ENCODE data around the gene C9orf50.

C9orf50 gene

DNA sequence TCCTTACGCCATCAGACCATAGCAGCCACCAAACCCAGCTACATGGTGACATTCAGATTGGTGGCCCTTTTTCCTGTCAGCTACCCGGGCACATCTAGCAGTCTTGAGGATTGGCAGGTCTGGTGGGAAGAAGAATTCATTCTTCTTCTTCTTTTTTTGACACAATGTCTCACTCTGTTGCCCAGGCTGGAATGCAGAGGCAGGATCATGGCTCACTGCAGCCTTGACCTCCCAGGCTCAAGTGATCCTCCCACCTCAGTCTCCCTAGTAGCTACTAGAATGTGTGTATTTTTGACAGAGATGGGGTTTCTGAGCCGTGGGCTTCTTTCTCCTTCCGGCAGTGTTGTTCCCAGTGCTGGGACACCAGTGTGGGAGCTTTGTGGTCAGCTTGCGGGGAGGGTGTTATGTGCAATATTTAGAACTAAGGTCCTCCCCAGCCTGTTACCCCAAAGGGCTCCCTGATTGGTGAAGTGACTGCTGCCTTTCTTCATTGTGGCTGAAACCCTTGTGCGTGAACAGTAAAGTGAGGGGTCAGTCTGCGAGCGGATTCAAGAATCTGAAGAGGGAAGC lies 8.4 kb upstream of the C9orf50 start:
- no peak overlapping the region for H3K27ac ChIP-seq (ENCODE audit: low read depth, low read length, severe bottlenecking)
- no peak overlapping the region for H3K4me3 ChIP-seq (ENCODE audit: extremely low read depth, insufficient read depth, low read length, poor library complexity, severe bottlenecking)
- 96 to 100% methylated on average over 4 to 6 of the region's 8 CpGs for WGBS, 2 experiments (ENCODE audit: insufficient coverage in 2 of 2)
- H3K36me3 ChIP-seq (ENCODE audit: control insufficient read depth, insufficient read depth, low read length) = peaks cover 66% of the 10 kb centered on the region
- no peaks in the 10 kb centered on the region for H3K9me3 ChIP-seq (ENCODE audit: control insufficient read depth, low read length)
- peaks cover 41% of the 10 kb centered on the region for H3K4me1 ChIP-seq (ENCODE audit: control insufficient read depth, insufficient read depth, low read length, poor library complexity, severe bottlenecking)

DNA sequence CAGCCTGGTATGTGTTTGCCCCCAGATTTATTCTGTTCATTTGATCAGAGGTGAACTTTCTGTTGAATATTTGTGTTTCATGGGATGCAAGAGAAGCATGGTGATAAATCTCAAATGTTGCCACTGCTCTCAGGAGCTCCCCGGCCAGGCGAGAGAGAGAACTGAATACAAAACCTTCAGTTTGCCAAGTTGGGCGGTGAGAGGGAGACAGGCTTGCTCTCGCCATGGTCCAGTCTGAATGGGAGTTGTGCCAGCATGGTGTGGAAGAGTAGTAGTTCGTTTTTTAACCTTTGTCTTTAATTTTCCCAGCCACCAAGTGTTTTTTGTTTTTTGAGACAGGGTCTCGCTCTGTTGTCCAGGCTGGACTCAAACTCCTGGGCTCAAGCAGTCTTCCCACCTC lies 7.8 kb upstream of the C9orf50 start:
- H3K36me3 ChIP-seq (ENCODE audit: control insufficient read depth, insufficient read depth, low read length) = peaks cover 61% of the 10 kb centered on the region
- 96 to 100% methylated on average over 2 to 5 of the region's 6 CpGs for WGBS, 2 experiments (ENCODE audit: insufficient coverage in 2 of 2)
- no peak overlapping the region for H3K4me3 ChIP-seq (ENCODE audit: extremely low read depth, insufficient read depth, low read length, poor library complexity, severe bottlenecking)
- no peaks in the 10 kb centered on the region for H3K9me3 ChIP-seq (ENCODE audit: control insufficient read depth, low read length)
- peaks cover 46% of the 10 kb centered on the region for H3K4me1 ChIP-seq (ENCODE audit: control insufficient read depth, insufficient read depth, low read length, poor library complexity, severe bottlenecking)
- no peak overlapping the region for H3K27ac ChIP-seq (ENCODE audit: low read depth, low read length, severe bottlenecking)

DNA sequence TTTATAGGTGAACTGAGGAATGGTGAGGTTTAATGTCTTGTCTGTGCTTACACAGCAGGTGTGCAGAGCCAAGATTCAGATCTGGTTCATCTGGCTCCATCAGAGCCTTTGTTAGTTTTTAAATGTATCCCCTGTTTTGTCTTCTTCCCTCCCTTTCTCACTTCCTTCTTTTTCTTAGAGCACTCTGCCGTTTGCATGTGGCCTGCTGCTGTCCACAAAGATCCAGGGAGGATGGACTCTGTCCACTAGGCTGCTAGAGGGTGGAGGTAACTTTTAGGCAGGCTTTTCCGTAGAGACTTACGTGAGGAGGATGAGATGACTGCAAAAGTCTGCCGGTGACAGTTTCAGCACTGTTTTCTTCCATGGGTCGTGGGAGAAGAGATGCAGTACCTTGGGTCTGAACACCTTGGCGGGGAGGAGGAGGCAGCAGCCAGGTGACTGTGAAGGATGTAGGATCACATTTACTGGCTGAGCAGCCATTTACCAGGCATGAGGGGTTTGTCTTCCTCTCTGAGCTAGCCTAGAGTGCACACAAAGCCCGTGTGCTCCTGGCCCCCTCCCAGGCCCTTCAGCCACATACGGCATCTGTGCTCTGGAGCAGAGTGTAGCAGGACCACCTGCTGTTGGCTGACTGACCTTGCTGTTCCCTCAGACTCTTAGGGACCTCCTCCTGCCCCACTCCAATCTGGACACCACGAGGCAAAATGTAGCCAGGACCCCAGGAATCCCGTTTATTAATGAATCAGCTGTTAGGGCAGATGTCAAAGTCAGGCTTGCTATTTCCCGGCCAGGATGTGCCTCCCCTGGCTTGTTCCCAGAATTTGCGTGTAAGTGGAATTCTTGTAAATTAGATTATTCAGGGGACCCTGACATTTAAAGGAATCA lies 6.9 kb upstream of the C9orf50 start:
- peak overlapping the region; percentile 82 for H3K4me3 ChIP-seq (ENCODE audit: extremely low read depth, insufficient read depth, low read length, poor library complexity, severe bottlenecking)
- H3K36me3 ChIP-seq (ENCODE audit: control insufficient read depth, insufficient read depth, low read length) = peaks cover 52% of the 10 kb centered on the region
- WGBS, 2 experiments (ENCODE audit: insufficient coverage in 2 of 2) = 84 to 86% methylated on average over 9 to 10 of the region's 12 CpGs
- no peaks in the 10 kb centered on the region for H3K9me3 ChIP-seq (ENCODE audit: control insufficient read depth, low read length)
- no peak overlapping the region for H3K27ac ChIP-seq (ENCODE audit: low read depth, low read length, severe bottlenecking)
- H3K4me1 ChIP-seq (ENCODE audit: control insufficient read depth, insufficient read depth, low read length, poor library complexity, severe bottlenecking) = peaks cover 46% of the 10 kb centered on the region

DNA sequence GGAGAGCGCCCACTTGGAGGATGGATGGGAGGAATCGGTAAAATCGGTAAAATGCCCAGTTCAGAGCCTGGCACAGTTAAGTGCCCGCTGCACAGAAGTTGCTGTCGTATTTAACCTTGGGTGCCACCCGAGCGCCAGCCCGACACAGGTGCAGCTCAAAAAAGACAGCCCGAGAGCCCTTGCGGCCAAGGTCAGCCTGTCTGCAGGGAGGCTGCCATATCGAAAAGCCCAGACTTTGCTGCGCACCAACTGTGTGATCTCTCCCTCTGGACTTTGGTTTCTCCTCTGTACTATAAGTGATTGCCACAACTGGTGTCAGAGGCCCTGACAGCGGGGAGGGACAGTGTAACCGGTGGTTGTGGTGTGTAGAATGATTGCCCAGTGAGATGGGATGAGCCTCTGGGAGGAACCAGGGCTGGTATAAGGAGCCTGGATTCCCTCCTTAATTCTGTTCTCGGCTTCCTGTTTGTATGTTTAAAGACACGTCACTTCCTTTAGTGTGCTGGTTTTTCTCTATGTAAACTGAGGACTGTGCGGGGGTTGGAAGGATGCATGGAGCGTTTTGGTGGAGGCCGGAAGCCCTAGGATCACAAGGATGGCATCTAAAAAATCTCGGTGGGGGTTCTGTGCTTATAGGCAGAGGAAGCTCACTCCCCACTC lies 5.9 kb upstream of the C9orf50 start:
- WGBS, 2 experiments (ENCODE audit: insufficient coverage in 2 of 2) = 7 to 9% methylated on average over 17 to 18 of the region's 20 CpGs
- peaks cover 42% of the 10 kb centered on the region for H3K36me3 ChIP-seq (ENCODE audit: control insufficient read depth, insufficient read depth, low read length)
- peak overlapping the region; percentile 94 for H3K27ac ChIP-seq (ENCODE audit: low read depth, low read length, severe bottlenecking)
- peak overlapping the region; percentile 82 for H3K4me3 ChIP-seq (ENCODE audit: extremely low read depth, insufficient read depth, low read length, poor library complexity, severe bottlenecking)
- H3K9me3 ChIP-seq (ENCODE audit: control insufficient read depth, low read length) = no peaks in the 10 kb centered on the region
- H3K4me1 ChIP-seq (ENCODE audit: control insufficient read depth, insufficient read depth, low read length, poor library complexity, severe bottlenecking) = peaks cover 40% of the 10 kb centered on the region

DNA sequence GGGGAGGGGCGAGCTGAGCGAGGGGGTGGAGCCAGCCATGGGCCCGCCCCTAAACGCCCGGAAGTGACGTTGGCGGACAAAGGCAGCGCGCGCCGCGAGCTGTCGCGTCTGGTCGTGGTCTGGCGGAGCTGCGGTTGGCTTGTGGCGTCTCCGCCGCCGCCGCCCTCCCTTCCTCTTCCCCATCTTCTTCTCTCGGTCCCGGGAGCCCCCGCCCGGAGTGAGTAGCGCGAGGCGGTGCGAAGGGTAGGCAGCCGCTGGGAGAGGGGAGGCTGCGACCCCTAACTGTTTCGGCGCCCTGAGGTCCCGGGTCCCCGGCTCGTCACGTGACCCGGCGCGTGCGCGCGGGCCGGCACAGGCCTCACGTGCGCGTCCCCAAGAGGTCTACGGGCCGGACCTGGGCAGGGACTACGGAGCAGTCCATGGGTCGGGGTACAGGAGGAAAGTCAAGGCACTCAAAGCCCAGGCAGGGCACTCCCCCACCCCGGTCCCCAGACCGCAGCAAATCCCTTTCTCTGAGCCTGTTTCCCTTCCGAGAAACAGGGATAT lies 5.3 kb upstream of the C9orf50 start, which contains the start of gene NTMT1:
TSS of gene NTMT1 (plus strand) at position 85 of the 546 bp plus-strand sequence. CDS start 6,541 bp downstream, outside the sequence.
- 0 to 1% methylated on average over 40 to 41 of the region's 55 CpGs for WGBS, 2 experiments (ENCODE audit: insufficient coverage in 2 of 2)
- peak within 1 kb of the TSS; percentile 94 for H3K27ac ChIP-seq (ENCODE audit: low read depth, low read length, severe bottlenecking)
- no peaks in the 10 kb centered on the region for H3K9me3 ChIP-seq (ENCODE audit: control insufficient read depth, low read length)
- peak within 1 kb of the TSS; percentile 82 for H3K4me3 ChIP-seq (ENCODE audit: extremely low read depth, insufficient read depth, low read length, poor library complexity, severe bottlenecking)
- H3K36me3 ChIP-seq (ENCODE audit: control insufficient read depth, insufficient read depth, low read length) = peaks cover 38% of the 10 kb centered on the region
- H3K4me1 ChIP-seq (ENCODE audit: control insufficient read depth, insufficient read depth, low read length, poor library complexity, severe bottlenecking) = peaks cover 34% of the 10 kb centered on the region

DNA sequence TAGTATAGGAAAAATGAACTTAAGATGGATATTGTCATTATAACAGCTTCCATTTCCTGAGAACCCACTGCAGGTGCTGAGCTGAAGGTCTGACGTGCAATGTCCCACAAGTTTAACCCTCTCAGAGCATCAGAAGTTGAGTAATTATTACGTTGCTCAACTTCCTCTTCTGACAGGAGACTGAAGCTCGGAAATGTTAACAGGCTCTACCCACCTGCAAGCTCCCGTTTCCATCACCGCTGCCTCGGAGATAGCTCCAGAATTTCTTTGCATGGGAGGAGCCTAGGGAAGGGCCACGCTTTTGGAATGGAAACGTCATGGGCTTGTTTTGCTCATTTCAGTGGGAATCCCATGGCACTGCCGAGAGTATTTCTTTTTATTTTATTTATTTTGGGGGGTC lies 4.0 kb upstream of the C9orf50 start:
- Histone ChIP-seq H3K27ac (ENCODE audit: low read depth, low read length, severe bottlenecking) (no peak overlapping the region), H3K9me3 (ENCODE audit: control insufficient read depth, low read length) (no peaks in the 10 kb centered on the region), H3K36me3 (ENCODE audit: control insufficient read depth, insufficient read depth, low read length) (peaks cover 26% of the 10 kb centered on the region), H3K4me3 (ENCODE audit: extremely low read depth, insufficient read depth, low read length, poor library complexity, severe bottlenecking) (no peak overlapping the region), H3K4me1 (ENCODE audit: control insufficient read depth, insufficient read depth, low read length, poor library complexity, severe bottlenecking) (peaks cover 27% of the 10 kb centered on the region)
- 94 to 96% methylated on average over 6 to 8 of the region's 9 CpGs for WGBS, 2 experiments (ENCODE audit: insufficient coverage in 2 of 2)

DNA sequence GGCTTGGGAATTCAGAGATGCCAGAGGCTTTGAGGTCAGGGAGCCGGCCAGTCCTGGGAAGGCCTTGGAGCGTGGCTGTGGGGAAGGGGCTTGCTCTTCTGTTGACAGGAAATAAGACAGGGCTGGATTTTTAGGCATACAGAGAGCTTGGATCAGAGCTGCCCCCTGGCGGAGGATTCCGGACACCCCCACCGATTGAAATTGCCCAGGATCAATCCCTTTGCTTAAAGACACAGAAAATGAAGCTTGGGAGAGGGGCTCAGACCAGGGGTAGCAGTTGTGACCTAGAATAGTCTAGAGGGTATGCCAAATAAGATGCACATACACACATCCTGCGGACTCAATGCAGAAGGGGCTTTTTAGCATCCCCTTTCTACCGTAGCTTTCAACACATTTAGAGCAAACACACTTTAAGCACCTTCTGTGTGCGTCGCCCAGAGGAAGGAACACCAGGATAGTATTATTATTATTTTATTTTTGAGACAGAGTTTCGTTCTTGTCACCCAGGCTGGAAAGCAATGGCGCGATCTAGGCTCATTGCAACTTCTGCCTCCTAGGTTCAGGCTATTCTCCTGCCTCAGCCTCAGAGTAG lies 3.4 kb upstream of the C9orf50 start:
- no peak overlapping the region for H3K27ac ChIP-seq (ENCODE audit: low read depth, low read length, severe bottlenecking)
- H3K36me3 ChIP-seq (ENCODE audit: control insufficient read depth, insufficient read depth, low read length) = peaks cover 19% of the 10 kb centered on the region
- H3K4me1 ChIP-seq (ENCODE audit: control insufficient read depth, insufficient read depth, low read length, poor library complexity, severe bottlenecking) = peaks cover 26% of the 10 kb centered on the region
- no peaks in the 10 kb centered on the region for H3K9me3 ChIP-seq (ENCODE audit: control insufficient read depth, low read length)
- H3K4me3 ChIP-seq (ENCODE audit: extremely low read depth, insufficient read depth, low read length, poor library complexity, severe bottlenecking) = no peak overlapping the region
- WGBS, 2 experiments (ENCODE audit: insufficient coverage in 2 of 2) = 41 to 65% methylated on average over 6 to 8 of the region's 12 CpGs

DNA sequence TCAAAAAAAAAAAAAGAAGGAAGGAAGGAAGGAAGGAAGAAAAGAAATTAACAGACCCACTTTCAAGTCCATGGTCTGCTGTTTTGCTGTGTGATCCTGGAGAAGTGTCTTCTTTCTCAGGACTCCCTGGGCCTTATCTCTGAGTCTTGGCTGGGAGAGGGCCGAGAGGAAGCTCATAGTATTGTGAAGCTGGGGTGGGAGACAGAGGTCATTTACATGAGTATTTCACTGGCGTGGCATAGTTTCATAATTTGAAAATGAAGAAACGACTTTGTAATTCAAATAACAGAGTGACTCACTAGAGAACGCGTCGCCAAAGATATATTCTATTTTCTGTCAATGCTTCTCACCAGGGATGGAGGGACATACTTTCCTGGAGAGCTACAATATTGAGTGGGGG lies 2.4 kb upstream of the C9orf50 start:
- H3K36me3 ChIP-seq (ENCODE audit: control insufficient read depth, insufficient read depth, low read length) = peaks cover 11% of the 10 kb centered on the region

DNA sequence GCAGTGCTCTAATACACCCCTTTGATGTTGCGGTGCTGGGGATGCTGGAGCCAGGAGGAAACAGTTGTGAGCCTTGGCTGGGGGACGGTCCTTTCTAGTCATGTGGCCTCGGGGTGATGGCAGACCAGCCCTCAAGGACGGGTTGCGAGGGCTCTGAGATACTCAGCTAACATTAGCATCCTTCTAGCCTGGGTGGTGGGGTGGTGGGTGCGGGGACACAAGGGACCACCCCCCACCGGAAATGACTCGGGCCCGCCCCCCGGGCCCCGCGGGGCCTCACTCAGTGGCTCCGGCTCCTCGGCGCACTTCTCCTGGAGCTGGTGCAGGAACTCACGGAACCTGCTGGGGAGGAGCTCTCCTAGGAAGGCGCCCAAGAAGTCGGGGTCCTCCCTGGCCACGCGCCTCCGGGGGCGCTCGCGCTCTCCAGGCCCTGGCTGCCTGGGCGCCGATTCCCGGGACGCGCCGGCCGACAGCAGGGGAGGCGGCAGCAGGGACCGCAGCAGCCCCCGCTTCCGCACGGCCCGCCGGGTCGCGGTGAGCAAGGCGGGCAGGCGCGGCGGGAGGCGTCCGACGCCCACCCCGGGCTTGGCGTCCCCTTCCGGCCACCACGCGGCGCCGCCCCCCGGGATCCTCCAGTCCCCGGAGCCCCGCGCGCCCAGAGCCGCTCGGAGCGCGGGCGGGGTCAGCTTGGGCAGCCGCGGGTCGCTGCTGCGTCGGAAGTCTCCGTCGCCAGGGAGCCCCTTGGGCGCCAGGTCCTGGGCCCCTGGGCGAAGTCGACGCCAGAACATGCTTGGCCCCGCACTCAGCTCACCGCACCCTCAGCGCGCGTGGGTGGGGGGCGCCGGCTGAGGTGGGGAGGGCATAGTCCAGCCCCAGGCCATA lies 873 bp downstream of the C9orf50 start:
- Histone ChIP-seq H3K27ac (ENCODE audit: low read depth, low read length, severe bottlenecking) (peak overlapping the region; percentile 10), H3K4me1 (ENCODE audit: control insufficient read depth, insufficient read depth, low read length, poor library complexity, severe bottlenecking) (peaks cover 10% of the 10 kb centered on the region), H3K36me3 (ENCODE audit: control insufficient read depth, insufficient read depth, low read length) (no peaks in the 10 kb centered on the region), H3K9me3 (ENCODE audit: control insufficient read depth, low read length) (no peaks in the 10 kb centered on the region), H3K4me3 (ENCODE audit: extremely low read depth, insufficient read depth, low read length, poor library complexity, severe bottlenecking) (peak overlapping the region; percentile 41)
- 2% methylated on average over 65 to 68 of the region's 82 CpGs for WGBS, 2 experiments (ENCODE audit: insufficient coverage in 2 of 2)

More for the DNA sequence above, 2.4 kb upstream of the C9orf50 start:
- Histone ChIP-seq H3K4me3 (ENCODE audit: extremely low read depth, insufficient read depth, low read length, poor library complexity, severe bottlenecking) (no peak overlapping the region), H3K9me3 (ENCODE audit: control insufficient read depth, low read length) (no peaks in the 10 kb centered on the region), H3K27ac (ENCODE audit: low read depth, low read length, severe bottlenecking) (no peak overlapping the region), H3K4me1 (ENCODE audit: control insufficient read depth, insufficient read depth, low read length, poor library complexity, severe bottlenecking) (peaks cover 18% of the 10 kb centered on the region)
- 87 to 90% methylated on average over 5 to 6 of the region's 6 CpGs for WGBS, 2 experiments (ENCODE audit: insufficient coverage in 2 of 2)
